Muscle of leg (tissue), 11 donors: ENCODE data around the gene CRYL1. TPM values are rescaled to one million over a fixed set of nuclear protein-coding genes. Genes with fewer than 3 reads are reported as not detected.

Source experiments
- DNase-seq: peaks from one replicate; pipeline ENCODE4 v3.0.0; 2013
- H3K27ac ChIP-seq: one replicate; pipeline ENCODE4 v1.5.1; 2013; ENCODE audit warnings: mild to moderate bottlenecking, low read length, control low read depth
- H3K27me3 ChIP-seq: one replicate; pipeline ENCODE4 v1.6.1; 2013; ENCODE audit warnings: low read length; ENCODE audit not compliant: control insufficient read depth, insufficient read depth
- H3K36me3 ChIP-seq: one replicate; pipeline ENCODE4 v1.6.1; 2013; ENCODE audit warnings: low read length; ENCODE audit not compliant: control insufficient read depth, insufficient read depth
- H3K4me1 ChIP-seq: one replicate; pipeline ENCODE4 v1.6.1; 2013; ENCODE audit warnings: low read length; ENCODE audit not compliant: control insufficient read depth, insufficient read depth
- H3K4me3 ChIP-seq: one replicate; pipeline ENCODE4 v1.5.1; 2013; ENCODE audit warnings: low read length, control low read depth
- H3K9me3 ChIP-seq: replicated peaks from 2 replicates; pipeline ENCODE4 v1.6.1; 2013; ENCODE audit warnings: low read depth, low read length; ENCODE audit not compliant: control insufficient read depth
- WGBS: methylation state at CpG from one replicate; pipeline ENCODE4 v1.1.5; 2013; ENCODE audit warnings: missing lambda C conversion rate; ENCODE audit not compliant: insufficient coverage; 5-methylcytosine and 5-hydroxymethylcytosine counted together
- polyA plus RNA-seq, 8 donors: library from polyadenylated mRNA; unstranded; fragments of 120-200 nt; gene quantifications; one replicate each; pipeline versions ENCODE4 v1.2.1 to v1.2.3, GENCODE V29; 2013; ENCODE audit warnings: inconsistent platforms in 1 of 8, low replicate concordance in 1 of 8; ENCODE audit not compliant: insufficient read length in 8 of 8, insufficient read depth in 1 of 8
- total RNA-seq: library from RNA; stranded (reverse); fragments of 120-200 nt; gene quantifications from one replicate; pipeline ENCODE4 v1.2.4, GENCODE V29; 2013

Gene CRYL1
- total and polyA plus RNA-seq, 9 donors, result 23.6 to 39.1 (median 30.4) TPM

DNA sequence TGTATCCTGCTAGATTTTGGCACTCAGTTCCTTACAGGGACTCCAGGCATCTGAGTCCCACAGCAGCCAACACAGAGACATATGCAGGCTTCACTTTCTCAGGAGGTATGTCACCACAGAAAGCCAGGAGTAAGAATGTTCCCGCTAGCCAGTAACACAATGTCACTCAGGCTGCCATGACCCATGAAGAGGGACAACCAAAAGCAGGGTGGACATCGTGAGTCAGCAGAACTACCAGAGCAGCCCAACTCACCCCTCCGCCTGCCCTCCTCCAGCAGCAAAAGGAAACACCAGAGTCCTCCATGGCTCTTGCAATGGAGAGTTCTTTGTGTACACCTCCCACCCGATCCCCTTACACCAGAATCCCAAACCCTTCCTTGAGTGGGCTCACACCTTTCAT is 95.4 kb downstream of the CRYL1 start:
- no peak overlapping the region for H3K27ac ChIP-seq
- peaks cover 1% of the 10 kb centered on the region for H3K27me3 ChIP-seq
- no peak for DNase-seq
- H3K36me3 ChIP-seq, result peaks cover 15% of the 10 kb centered on the region
- H3K4me1 ChIP-seq, result peaks cover 5% of the 10 kb centered on the region
- H3K9me3 ChIP-seq, result no peaks in the 10 kb centered on the region
- whole genome bisulfite sequencing, result 100% methylated on average over 2 of the region's 4 CpGs
- no peak overlapping the region for H3K4me3 ChIP-seq

GRCh38 chr13:20429682-20430081 is 96.0 kb downstream of the CRYL1 start:
- no peak for DNase-seq
- 94% methylated on average over 9 of the region's 9 CpGs for WGBS
- no peaks in the 10 kb centered on the region for H3K9me3 ChIP-seq
- no peak overlapping the region for H3K27ac ChIP-seq
- H3K27me3 ChIP-seq, result no peaks in the 10 kb centered on the region
- no peak overlapping the region for H3K4me3 ChIP-seq
- H3K36me3 ChIP-seq, result peaks cover 15% of the 10 kb centered on the region
- peaks cover 10% of the 10 kb centered on the region for H3K4me1 ChIP-seq

- Histone ChIP-seq H3K27me3 (no peaks in the 10 kb centered on the region), H3K27ac (no peak overlapping the region), H3K4me1 (peaks cover 14% of the 10 kb centered on the region), H3K36me3 (peaks cover 15% of the 10 kb centered on the region), H3K9me3 (no peaks in the 10 kb centered on the region), H3K4me3 (no peak overlapping the region)
- 88% methylated on average over 9 of the region's 11 CpGs for WGBS
- DNase-seq, result no peak
Observed at GRCh38 chr13:20428666-20429644, 96.7 kb downstream of the CRYL1 start.

GRCh38 chr13:20426766-20427448 is 98.8 kb downstream of the CRYL1 start:
- H3K27ac ChIP-seq, result no peak overlapping the region
- H3K4me1 ChIP-seq, result peaks cover 14% of the 10 kb centered on the region
- no peak overlapping the region for H3K4me3 ChIP-seq
- H3K9me3 ChIP-seq, result no peaks in the 10 kb centered on the region
- peaks cover 15% of the 10 kb centered on the region for H3K36me3 ChIP-seq
- WGBS, result 65% methylated on average over 6 of the region's 11 CpGs
- no peak for DNase-seq
- H3K27me3 ChIP-seq, result no peaks in the 10 kb centered on the region

DNA sequence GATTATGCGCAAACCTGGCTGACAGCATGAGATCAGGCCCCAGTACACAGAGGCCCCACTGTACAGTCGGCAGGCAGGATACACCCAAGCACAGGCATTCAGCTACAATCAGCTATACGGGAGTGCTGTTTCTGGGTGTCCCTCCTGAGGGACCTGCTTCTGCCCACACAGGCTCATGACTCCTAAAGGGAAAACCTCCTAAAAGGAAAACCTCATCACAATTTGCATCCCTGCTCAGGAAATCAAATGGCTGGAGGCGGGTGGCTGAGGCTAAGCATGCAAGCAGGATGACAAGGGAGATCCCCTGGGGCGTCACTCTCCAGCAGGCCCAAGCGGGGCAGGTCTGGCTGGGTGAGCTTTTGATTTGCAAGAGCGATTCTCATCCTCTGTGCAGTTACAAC is 99.8 kb downstream of the CRYL1 start:
- H3K27ac ChIP-seq, result no peak overlapping the region
- no peak overlapping the region for H3K4me3 ChIP-seq
- H3K4me1 ChIP-seq, result peaks cover 14% of the 10 kb centered on the region
- H3K27me3 ChIP-seq, result no peaks in the 10 kb centered on the region
- no peak for DNase-seq
- no peaks in the 10 kb centered on the region for H3K9me3 ChIP-seq
- peaks cover 7% of the 10 kb centered on the region for H3K36me3 ChIP-seq
- 17% methylated on average over 1 of the region's 7 CpGs for WGBS

- 22% methylated on average over 11 of the region's 12 CpGs for WGBS
- H3K27ac ChIP-seq, result peak overlapping the region; percentile 20
- peak; percentile 72 for DNase-seq
- H3K4me3 ChIP-seq, result no peak overlapping the region
- peaks cover 7% of the 10 kb centered on the region for H3K36me3 ChIP-seq
- H3K9me3 ChIP-seq, result no peaks in the 10 kb centered on the region
- H3K4me1 ChIP-seq, result peaks cover 16% of the 10 kb centered on the region
- no peaks in the 10 kb centered on the region for H3K27me3 ChIP-seq
Observed at GRCh38 chr13:20424949-20425348, 100.7 kb downstream of the CRYL1 start.

GRCh38 chr13:20424559-20424852 is 101.2 kb downstream of the CRYL1 start:
- Histone ChIP-seq H3K27me3 (no peaks in the 10 kb centered on the region), H3K4me3 (no peak overlapping the region), H3K4me1 (peaks cover 19% of the 10 kb centered on the region), H3K36me3 (peaks cover 3% of the 10 kb centered on the region), H3K9me3 (no peaks in the 10 kb centered on the region), H3K27ac (no peak overlapping the region)
- no peak for DNase-seq
- WGBS, result 82% methylated on average over 2 of the region's 8 CpGs

- no peak for DNase-seq
- 33% methylated on average over 2 of the region's 4 CpGs for WGBS
- Histone ChIP-seq H3K27me3 (no peaks in the 10 kb centered on the region), H3K9me3 (peaks cover 2% of the 10 kb centered on the region), H3K4me3 (no peak overlapping the region), H3K36me3 (no peaks in the 10 kb centered on the region), H3K27ac (no peak overlapping the region), H3K4me1 (peaks cover 19% of the 10 kb centered on the region)
Observed at GRCh38 chr13:20422362-20422761, 103.3 kb downstream of the CRYL1 start.

DNA sequence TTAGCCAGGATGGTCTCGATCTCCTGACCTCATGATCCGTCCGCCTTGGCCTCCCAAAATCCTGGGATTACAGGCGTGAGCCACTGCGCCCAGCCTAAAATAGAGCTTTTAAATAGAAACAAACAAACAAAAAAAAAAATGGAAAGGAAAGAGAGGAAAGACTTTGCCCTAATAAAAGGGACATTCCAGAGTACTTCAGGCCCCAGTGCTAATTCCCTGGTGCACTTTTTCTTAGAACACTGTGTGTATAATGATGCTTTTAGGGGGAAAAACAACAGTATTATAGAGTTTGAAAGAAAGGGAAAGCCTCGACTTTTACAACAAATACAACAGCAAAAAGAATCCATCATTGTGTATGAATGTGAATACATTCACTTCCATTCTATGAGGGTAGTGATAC is 104.7 kb downstream of the CRYL1 start:
- Histone ChIP-seq H3K36me3 (no peaks in the 10 kb centered on the region), H3K27me3 (peaks cover 2% of the 10 kb centered on the region), H3K27ac (no peak overlapping the region), H3K4me3 (no peak overlapping the region), H3K9me3 (peaks cover 2% of the 10 kb centered on the region), H3K4me1 (peaks cover 19% of the 10 kb centered on the region)
- peak; percentile 54 for DNase-seq
- no CpG with 5 or more reads among the region's 6 CpGs for WGBS

DNA sequence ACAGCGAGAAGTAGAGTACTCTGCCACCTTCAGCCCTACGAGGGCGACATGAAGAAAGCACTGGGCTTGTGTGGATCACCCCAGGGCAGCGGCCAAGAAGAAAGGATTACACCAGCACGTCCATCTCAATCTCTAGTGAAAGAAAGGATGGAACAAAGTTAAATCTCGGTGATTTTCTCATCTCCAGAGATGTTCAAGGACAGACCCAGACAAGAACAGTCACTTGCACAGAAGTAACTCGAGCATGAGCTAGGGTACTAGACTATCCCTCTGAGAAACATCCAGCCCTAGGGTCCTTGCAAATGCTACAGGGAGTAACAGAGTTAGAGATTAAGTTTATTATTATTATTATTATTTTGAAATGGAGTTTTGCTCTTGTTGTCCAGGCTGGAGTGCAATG is 106.7 kb downstream of the CRYL1 start:
- peaks cover 2% of the 10 kb centered on the region for H3K9me3 ChIP-seq
- no peak overlapping the region for H3K4me3 ChIP-seq
- no peak for DNase-seq
- H3K36me3 ChIP-seq, result no peaks in the 10 kb centered on the region
- peaks cover 10% of the 10 kb centered on the region for H3K4me1 ChIP-seq
- H3K27me3 ChIP-seq, result peaks cover 18% of the 10 kb centered on the region
- 98% methylated on average over 6 of the region's 7 CpGs for WGBS
- H3K27ac ChIP-seq, result no peak overlapping the region
